ENCODE measurements around the gene ESAM. TPM values are rescaled to one million over a fixed set of nuclear protein-coding genes. Genes with fewer than 3 reads are reported as not detected.
A peak's percentile ranks its signal among the peaks of the same experiment; 100 is the strongest.

ESAM gene
- total and polyA plus RNA-seq, 11 donors: 24.8 to 111 (median 43.3) TPM

GRCh38 chr11:124745270-124745834 lies 16.7 kb downstream of the ESAM start:
- intact Hi-C loops (cut with DNase I): no loop called here
- Histone ChIP-seq H3K36me3 (peaks cover 0 to 4% (median 0%) of the 10 kb centered on the region in 9 donors), H3K4me1 (peaks cover 0 to 62% (median 34%) of the 10 kb centered on the region in 12 donors), H3K9me3 (no peaks in the 10 kb centered on the region), H3K27ac (no peak overlapping the region), H3K27me3 (peaks cover 9 to 69% (median 23%) of the 10 kb centered on the region in 9 donors), H3K4me3 (peak overlapping the region in 1 of 12 donors; percentile 65)
- TF ChIP-seq, protein P1, sequence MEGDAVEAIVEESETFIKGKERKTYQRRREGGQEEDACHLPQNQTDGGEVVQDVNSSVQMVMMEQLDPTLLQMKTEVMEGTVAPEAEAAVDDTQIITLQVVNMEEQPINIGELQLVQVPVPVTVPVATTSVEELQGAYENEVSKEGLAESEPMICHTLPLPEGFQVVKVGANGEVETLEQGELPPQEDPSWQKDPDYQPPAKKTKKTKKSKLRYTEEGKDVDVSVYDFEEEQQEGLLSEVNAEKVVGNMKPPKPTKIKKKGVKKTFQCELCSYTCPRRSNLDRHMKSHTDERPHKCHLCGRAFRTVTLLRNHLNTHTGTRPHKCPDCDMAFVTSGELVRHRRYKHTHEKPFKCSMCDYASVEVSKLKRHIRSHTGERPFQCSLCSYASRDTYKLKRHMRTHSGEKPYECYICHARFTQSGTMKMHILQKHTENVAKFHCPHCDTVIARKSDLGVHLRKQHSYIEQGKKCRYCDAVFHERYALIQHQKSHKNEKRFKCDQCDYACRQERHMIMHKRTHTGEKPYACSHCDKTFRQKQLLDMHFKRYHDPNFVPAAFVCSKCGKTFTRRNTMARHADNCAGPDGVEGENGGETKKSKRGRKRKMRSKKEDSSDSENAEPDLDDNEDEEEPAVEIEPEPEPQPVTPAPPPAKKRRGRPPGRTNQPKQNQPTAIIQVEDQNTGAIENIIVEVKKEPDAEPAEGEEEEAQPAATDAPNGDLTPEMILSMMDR (IDR thresholded peaks at IDR 0.05): no peak
- TF ChIP-seq POLR2A (IDR thresholded peaks at IDR 0.05): no peak
- ATAC-seq (no peak), DNase-seq (no peak)
- 33 to 57% (median 43%) methylated on average over 44 of the region's 44 CpGs for WGBS, 4 donors

GRCh38 chr11:124743050-124743449 lies 19.0 kb downstream of the ESAM start:
- Histone ChIP-seq H3K4me1 (peaks cover 0 to 52% (median 35%) of the 10 kb centered on the region in 12 donors), H3K9me3 (no peaks in the 10 kb centered on the region), H3K27me3 (peaks cover 9 to 68% (median 23%) of the 10 kb centered on the region in 9 donors), H3K36me3 (no peaks in the 10 kb centered on the region), H3K4me3 (no peak overlapping the region), H3K27ac (no peak overlapping the region)
- no peak for DNase-seq
- 52 to 67% (median 57%) methylated on average over 6 of the region's 6 CpGs for WGBS, 4 donors
- intact Hi-C loops (cut with DNase I): loop anchor here in 4 of 10 donors (5.0 kb wide), 2 partner anchors 71 to 76 kb away; partner anchors contain the start of genes SIAE (in 3 of the 4) and SPA17 (in 3 of the 4)
- ATAC-seq: no peak
- TF ChIP-seq, protein P1 (IDR thresholded peaks at IDR 0.05): no peak
- TF ChIP-seq POLR2A (IDR thresholded peaks at IDR 0.05): no peak

DNA sequence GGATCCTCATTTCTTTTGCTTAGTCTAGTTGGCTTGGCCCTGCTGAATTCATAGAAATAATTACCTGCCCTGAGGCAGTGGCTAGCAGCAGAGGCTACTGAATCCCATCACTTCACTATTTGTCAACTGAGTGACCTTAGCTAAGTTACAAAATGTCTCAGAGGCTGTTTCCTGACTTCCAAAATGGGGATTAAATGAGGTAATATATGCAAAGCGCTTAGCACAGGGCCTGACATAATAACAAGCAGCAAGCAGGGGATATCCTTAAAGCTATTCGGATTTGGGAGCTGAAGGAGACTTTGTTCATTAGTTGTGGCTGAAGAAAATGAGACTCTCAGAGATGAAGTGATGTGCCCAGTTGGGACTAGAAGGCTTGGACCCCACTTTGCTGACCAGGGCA lies 19.5 kb downstream of the ESAM start:
- H3K9me3 ChIP-seq: no peaks in the 10 kb centered on the region
- H3K27me3 ChIP-seq: peaks cover 7 to 67% (median 23%) of the 10 kb centered on the region in 9 donors
- DNase-seq (no peak), ATAC-seq (no peak)
- no peak for TF ChIP-seq POLR2A (IDR thresholded peaks at IDR 0.05)
- TF ChIP-seq, protein P1 (IDR thresholded peaks at IDR 0.05): no peak
- intact Hi-C loops (cut with DNase I): loop anchor here in 4 of 10 donors (5.0 kb wide), 2 partner anchors 70 to 75 kb away; partner anchors contain the start of genes SIAE (in 3 of the 4) and SPA17 (in 3 of the 4)
- no peak overlapping the region for H3K27ac ChIP-seq
- H3K4me1 ChIP-seq: peaks cover 0 to 48% (median 31%) of the 10 kb centered on the region in 12 donors
- no peaks in the 10 kb centered on the region for H3K36me3 ChIP-seq
- 65 to 91% (median 77%) methylated on average over 2 of the region's 2 CpGs for WGBS, 4 donors
- H3K4me3 ChIP-seq: no peak overlapping the region

- intact Hi-C loops (cut with DNase I): loop anchor here in 4 of 10 donors (5.0 kb wide), 2 partner anchors 68 to 73 kb away; partner anchors contain the start of genes SIAE (in 3 of the 4) and SPA17 (in 3 of the 4)
- H3K4me1 ChIP-seq: peaks cover 0 to 42% (median 17%) of the 10 kb centered on the region in 12 donors
- H3K27me3 ChIP-seq: peaks cover 2 to 45% (median 19%) of the 10 kb centered on the region in 9 donors
- DNase-seq (peak; percentile 38 to 74 (median 49)), ATAC-seq (peak in 3 of 4 donors; percentile 38 to 44 (median 41))
- peak overlapping the region; percentile 37 to 78 (median 58) for H3K4me3 ChIP-seq
- H3K27ac ChIP-seq: peak overlapping the region in 6 of 12 donors; percentile 2 to 42 (median 28)
- H3K9me3 ChIP-seq: no peaks in the 10 kb centered on the region
- WGBS, 4 donors: 1 to 4% (median 2%) methylated on average over 21 to 37 of the region's 37 CpGs
- H3K36me3 ChIP-seq: no peaks in the 10 kb centered on the region
- TF ChIP-seq, protein P1 (IDR thresholded peaks at IDR 0.05): peak; percentile 22 to 66 (median 50)
- no peak for TF ChIP-seq POLR2A (IDR thresholded peaks at IDR 0.05)
Observed at GRCh38 chr11:124740277-124740882, 21.7 kb downstream of the ESAM start.
